Osteocyte (in vitro differentiated cells): ENCODE measurements around the gene PLEKHH1. TPM values are rescaled to one million over a fixed set of nuclear protein-coding genes. Genes with fewer than 3 reads are reported as not detected.
"Not testable (repeated sequence)": the region's sequence is repeated elsewhere in the genome, so short reads cannot be mapped to it uniquely, and the experiment has no call there.

Experiments
- DNase-seq: peaks from one replicate; pipeline ENCODE4 v3.0.0; 2021; ENCODE audit warnings: mixed read lengths; ENCODE audit not compliant: unreplicated experiment; ENCODE audit errors: extremely low spot score
- H3K27ac Mint-ChIP-seq: one replicate; pipeline ENCODE4 v1.8.0; 2021; ENCODE audit warnings: mild to moderate bottlenecking, mixed read lengths; ENCODE audit not compliant: unreplicated experiment
- H3K27me3 Mint-ChIP-seq: one replicate; pipeline ENCODE4 v1.8.0; 2021; ENCODE audit warnings: mixed read lengths; ENCODE audit not compliant: unreplicated experiment
- H3K36me3 Mint-ChIP-seq: one replicate; pipeline ENCODE4 v1.8.0; 2021; ENCODE audit warnings: mixed read lengths; ENCODE audit not compliant: unreplicated experiment
- H3K4me1 Mint-ChIP-seq: one replicate; pipeline ENCODE4 v1.8.0; 2021; ENCODE audit warnings: mixed read lengths; ENCODE audit not compliant: unreplicated experiment
- H3K4me3 Mint-ChIP-seq: one replicate; pipeline ENCODE4 v1.8.0; 2021; ENCODE audit warnings: mild to moderate bottlenecking, moderate library complexity, mixed read lengths; ENCODE audit not compliant: unreplicated experiment
- H3K9me3 Mint-ChIP-seq: one replicate; pipeline ENCODE4 v1.8.0; 2021; ENCODE audit warnings: mixed read lengths; ENCODE audit not compliant: unreplicated experiment
- CTCF ChIP-seq: fragments of 200-600 bp; sonication (generic); IDR thresholded peaks from 2 replicates; pipeline ENCODE4 v1.5.0; 2021; ENCODE audit warnings: antibody characterized with exemption, mild to moderate bottlenecking, moderate library complexity
- total RNA-seq: library from RNA; stranded (reverse); gene quantifications from 2 replicates; pipeline ENCODE4 v1.2.1, GENCODE V29; 2021

The PLEKHH1 gene
- total RNA-seq, 1 donor from 2014 or later = 1.0 TPM

DNA sequence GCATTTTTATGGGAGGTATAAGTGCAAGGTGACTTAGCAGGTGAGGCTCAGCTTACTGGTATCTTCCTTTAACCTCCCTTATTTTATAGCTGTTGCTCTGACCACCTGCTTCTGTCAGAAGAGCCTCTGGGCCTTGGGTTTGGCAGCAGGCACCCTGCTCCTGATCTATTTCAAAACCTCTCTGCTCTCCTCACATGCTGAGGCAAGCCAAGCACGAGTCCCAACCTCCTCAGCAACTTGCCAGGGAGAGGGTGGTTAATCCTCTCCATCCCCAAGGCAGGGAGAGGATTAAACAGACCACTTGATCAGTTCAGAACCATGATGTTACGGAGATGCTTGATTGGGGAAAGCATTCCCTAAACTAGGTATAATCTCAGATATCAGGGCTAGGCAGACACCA lies 5.4 kb downstream of the PLEKHH1 start:
- peaks cover 45% of the 10 kb centered on the region for H3K27me3 Mint-ChIP-seq
- no peak overlapping the region for H3K27ac Mint-ChIP-seq
- H3K4me3 Mint-ChIP-seq = no peak overlapping the region

GRCh38 chr14:67539116-67539515 lies 6.0 kb downstream of the PLEKHH1 start:
- Mint-ChIP-seq H3K4me1 (no peaks in the 10 kb centered on the region), H3K36me3 (no peaks in the 10 kb centered on the region), H3K4me3 (no peak overlapping the region), H3K9me3 (peaks cover 2% of the 10 kb centered on the region), H3K27me3 (peaks cover 51% of the 10 kb centered on the region), H3K27ac (no peak overlapping the region)
- no peak for TF ChIP-seq CTCF
- no peak for DNase-seq

More for the DNA sequence above, 5.4 kb downstream of the PLEKHH1 start:
- H3K9me3 Mint-ChIP-seq = no peaks in the 10 kb centered on the region
- no peaks in the 10 kb centered on the region for H3K36me3 Mint-ChIP-seq
- H3K4me1 Mint-ChIP-seq = peaks cover 1% of the 10 kb centered on the region
- no peak for DNase-seq
- no peak for TF ChIP-seq CTCF

GRCh38 chr14:67541448-67542387 lies 8.6 kb downstream of the PLEKHH1 start:
- DNase-seq = no peak
- no peaks in the 10 kb centered on the region for H3K4me1 Mint-ChIP-seq
- no peak overlapping the region for H3K27ac Mint-ChIP-seq
- peaks cover 12% of the 10 kb centered on the region for H3K9me3 Mint-ChIP-seq
- peaks cover 54% of the 10 kb centered on the region for H3K27me3 Mint-ChIP-seq
- no peaks in the 10 kb centered on the region for H3K36me3 Mint-ChIP-seq
- no peak for TF ChIP-seq CTCF
- H3K4me3 Mint-ChIP-seq = no peak overlapping the region

DNA sequence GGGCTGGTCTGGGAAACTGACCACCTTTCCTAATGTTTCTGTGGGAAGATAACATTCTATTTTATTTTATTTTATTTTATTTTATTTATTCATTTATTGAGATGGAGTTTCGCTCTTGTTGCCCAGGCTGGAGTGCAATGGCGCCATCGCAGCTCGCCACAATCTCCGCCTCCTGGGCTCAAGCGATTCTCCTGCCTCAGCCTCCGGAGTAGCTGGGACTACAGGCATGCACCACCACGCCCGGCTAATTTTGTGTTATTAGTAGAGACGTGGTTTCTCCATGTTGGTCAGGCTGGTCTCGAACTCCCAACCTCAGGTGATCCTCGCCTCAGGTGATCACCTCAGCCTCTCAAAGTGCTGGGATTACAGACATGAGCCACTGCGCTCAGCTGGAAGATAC lies 9.5 kb downstream of the PLEKHH1 start:
- H3K4me3 Mint-ChIP-seq, H3K4me1 Mint-ChIP-seq, H3K27ac Mint-ChIP-seq, H3K36me3 Mint-ChIP-seq, DNase-seq: not testable (repeated sequence)
- H3K9me3 Mint-ChIP-seq = peaks cover 12% of the 10 kb centered on the region
- H3K27me3 Mint-ChIP-seq = peaks cover 54% of the 10 kb centered on the region

DNA sequence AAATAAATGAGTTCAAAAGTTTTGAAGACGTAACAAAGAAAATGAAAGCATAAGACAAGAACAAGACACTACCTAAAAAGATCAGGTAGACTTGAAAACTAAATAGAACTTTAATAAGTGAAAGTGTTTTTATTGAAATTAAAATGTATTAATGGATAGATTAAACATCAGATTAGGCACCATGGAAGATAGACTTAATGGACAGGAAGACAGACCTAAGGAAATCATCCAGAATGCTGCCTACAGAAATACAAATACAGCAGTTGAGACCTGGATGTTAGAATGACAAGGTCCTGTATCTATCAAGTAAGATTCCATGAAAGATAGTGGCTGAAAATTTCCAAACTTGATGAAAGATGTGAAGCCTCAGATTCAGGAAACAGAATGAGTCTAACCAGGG lies 11.5 kb downstream of the PLEKHH1 start:
- Mint-ChIP-seq H3K27me3 (peaks cover 47% of the 10 kb centered on the region), H3K36me3 (no peaks in the 10 kb centered on the region), H3K4me1 (no peaks in the 10 kb centered on the region), H3K27ac (no peak overlapping the region), H3K4me3 (no peak overlapping the region), H3K9me3 (peaks cover 12% of the 10 kb centered on the region)
- TF ChIP-seq CTCF = no peak
- DNase-seq = no peak
